Measurements from ENCODE around the gene CHRM4. TPM values are rescaled to one million over a fixed set of nuclear protein-coding genes. Genes with fewer than 3 reads are reported as not detected.
A peak's percentile ranks its signal among the peaks of the same experiment; 100 is the strongest.

Gene CHRM4
- total RNA-seq, 1 experiment from 2014 or later: 1.1 TPM

GRCh38 chr11:46363455-46364005, 28.0 kb downstream of the CHRM4 start (continued):
- TF ChIP-seq, protein P1, sequence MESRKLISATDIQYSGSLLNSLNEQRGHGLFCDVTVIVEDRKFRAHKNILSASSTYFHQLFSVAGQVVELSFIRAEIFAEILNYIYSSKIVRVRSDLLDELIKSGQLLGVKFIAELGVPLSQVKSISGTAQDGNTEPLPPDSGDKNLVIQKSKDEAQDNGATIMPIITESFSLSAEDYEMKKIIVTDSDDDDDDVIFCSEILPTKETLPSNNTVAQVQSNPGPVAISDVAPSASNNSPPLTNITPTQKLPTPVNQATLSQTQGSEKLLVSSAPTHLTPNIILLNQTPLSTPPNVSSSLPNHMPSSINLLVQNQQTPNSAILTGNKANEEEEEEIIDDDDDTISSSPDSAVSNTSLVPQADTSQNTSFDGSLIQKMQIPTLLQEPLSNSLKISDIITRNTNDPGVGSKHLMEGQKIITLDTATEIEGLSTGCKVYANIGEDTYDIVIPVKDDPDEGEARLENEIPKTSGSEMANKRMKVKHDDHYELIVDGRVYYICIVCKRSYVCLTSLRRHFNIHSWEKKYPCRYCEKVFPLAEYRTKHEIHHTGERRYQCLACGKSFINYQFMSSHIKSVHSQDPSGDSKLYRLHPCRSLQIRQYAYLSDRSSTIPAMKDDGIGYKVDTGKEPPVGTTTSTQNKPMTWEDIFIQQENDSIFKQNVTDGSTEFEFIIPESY (IDR thresholded peaks at IDR 0.05; ENCODE audit: extremely low read depth, insufficient replicate concordance, low read length): peak; percentile 40

DNA sequence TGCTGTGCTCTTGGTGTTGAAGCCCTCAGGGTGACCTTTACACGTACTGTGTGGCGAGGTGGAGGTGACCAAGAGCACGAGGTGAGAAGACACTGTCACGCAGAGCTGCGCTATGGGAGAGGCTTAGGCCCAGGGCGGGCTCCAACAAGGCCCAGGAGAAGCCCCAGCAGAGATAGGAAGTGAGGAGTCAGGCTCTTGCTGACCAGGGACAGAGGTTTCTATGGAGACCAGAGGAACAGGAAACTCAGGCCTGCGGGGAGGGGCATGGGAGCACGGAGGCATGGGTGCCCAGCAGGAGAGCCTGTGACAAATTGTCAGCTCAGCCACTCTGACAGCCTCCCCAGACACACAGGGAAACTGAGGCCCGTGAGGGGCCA, 28.6 kb downstream of the CHRM4 start:
- H3K4me2 ChIP-seq (ENCODE audit: low read length): peak overlapping the region; percentile 64
- DNase-seq (ENCODE audit: low read depth, low spot score) (no peak), ATAC-seq (peak; percentile 51)
- H3K27ac ChIP-seq (ENCODE audit: low read depth, low read length): peak overlapping the region; percentile 47
- peaks cover 0 to 2% of the 10 kb centered on the region in 2 experiments; a peak in 1 of 4 replicates for H3K36me3 ChIP-seq (ENCODE audit: control insufficient read depth in 1 of 2, insufficient read depth in 2 of 2, low read length in 2 of 2)
- RAD21 ChIA-PET (ENCODE audit: low non-redundant PET in 1 of 2, low total read pairs in 2 of 2, uncharacterized antibody in 2 of 2, unreplicated experiment in 2 of 2): no interaction called here
- H3K79me2 ChIP-seq (ENCODE audit: insufficient read depth, low read length): peaks cover 48% of the 10 kb centered on the region
- no TSS peak for BruUV-seq (replicated peaks)
- CTCF ChIA-PET: interaction anchor here (1.0 to 1.6 kb wide), 4 partner anchors 9 to 191 kb away, joined by 3 to 7 read pairs (median 4); no protein-coding TSS in a partner anchor
- intact Hi-C loops (cut with micrococcal nuclease): no loop called here
- H3K27me3 ChIP-seq (ENCODE audit: insufficient read depth, low read length): no peaks in the 10 kb centered on the region
- H3K9me2 ChIP-seq (ENCODE audit: insufficient read depth): no peaks in the 10 kb centered on the region
- H3K4me3 ChIP-seq (replicated peaks in 1 of 2; ENCODE audit: low read depth in 1 of 2, low read length in 2 of 2): peak overlapping the region in 1 of 2 experiments; percentile 16; a peak in 2 of 4 replicates
- no peaks in the 10 kb centered on the region for H3K9me3 ChIP-seq (ENCODE audit: control insufficient read depth in 1 of 2, insufficient read depth in 1 of 2, low read depth in 1 of 2, low read length in 2 of 2)
- H4K20me1 ChIP-seq (ENCODE audit: insufficient read depth): no peaks in the 10 kb centered on the region
- H3K4me1 ChIP-seq (ENCODE audit: control insufficient read depth in 1 of 2, insufficient read depth in 2 of 2, low read length in 2 of 2): peaks cover 20 to 51% of the 10 kb centered on the region in 2 experiments
- H2AFZ ChIP-seq (ENCODE audit: low read depth, low read length, poor library complexity, severe bottlenecking): no peak overlapping the region
- POLR2A ChIA-PET: no interaction called here
- no peak for TF ChIP-seq SP1 (IDR thresholded peaks at IDR 0.05; ENCODE audit: low read depth)
- H3K9ac ChIP-seq (ENCODE audit: low read length): peak overlapping the region; percentile 52

Data from HCT116 (cell line).